Coronary artery (tissue), 2 donors: ENCODE measurements around the gene CTF1.
"Not testable (repeated sequence)": the region's sequence is repeated elsewhere in the genome, so short reads cannot be mapped to it uniquely, and the experiment has no call there.

ENCODE experiments used
- DNase-seq: peaks from one replicate; pipeline ENCODE4 v3.0.0-alpha.2; 2017; ENCODE audit warnings: low spot score
- H3K27ac ChIP-seq, 2 donors: fragments of 200-600 bp; sonication (generic); one replicate each; pipeline ENCODE4 v1.5.1; 2016 to 2019
- H3K4me3 ChIP-seq: fragments of 200-600 bp; sonication (generic); 2 replicates; pipeline ENCODE4 v1.5.1; 2016; ENCODE audit warnings: mild to moderate bottlenecking, moderate library complexity
- TF ChIP-seq, protein P1 (sequence below): fragments of 200-600 bp; sonication (generic); IDR thresholded peaks from one replicate; pipeline ENCODE4 v1.5.1; 2019; ENCODE audit warnings: antibody characterized with exemption

CTF1 gene

DNA sequence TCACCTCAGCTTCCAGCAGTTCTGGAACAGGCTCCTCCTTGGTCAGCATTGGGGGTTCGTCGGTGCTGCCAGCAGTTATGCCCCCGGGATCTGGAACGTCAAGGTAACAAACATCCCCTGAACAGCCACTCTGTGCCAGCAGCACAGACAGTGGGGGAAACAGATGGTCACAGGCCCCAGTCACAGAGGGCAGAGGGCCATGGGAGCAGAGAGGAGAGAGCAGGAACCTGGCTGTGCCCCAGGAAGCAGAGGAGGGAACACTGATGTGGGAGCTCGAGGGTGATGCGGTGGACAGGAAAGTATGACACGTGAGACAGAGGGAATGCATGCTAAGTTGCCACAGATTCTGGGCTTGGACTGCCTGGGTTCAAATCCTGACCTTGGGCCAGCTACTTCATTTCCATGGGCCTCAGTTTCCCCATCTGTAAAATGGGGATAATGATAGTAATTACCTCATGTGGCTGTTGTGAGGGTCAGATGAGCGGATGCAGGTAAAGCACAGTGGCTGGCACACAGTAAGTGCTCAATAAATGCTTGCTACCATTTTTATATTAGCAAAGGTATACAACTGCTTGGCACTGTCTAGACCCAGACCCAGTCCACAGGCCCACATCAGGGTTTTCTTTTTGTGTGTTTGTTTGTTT lies 7.4 kb upstream of the CTF1 start:
- DNase-seq, result no peak
- TF ChIP-seq, protein P1, sequence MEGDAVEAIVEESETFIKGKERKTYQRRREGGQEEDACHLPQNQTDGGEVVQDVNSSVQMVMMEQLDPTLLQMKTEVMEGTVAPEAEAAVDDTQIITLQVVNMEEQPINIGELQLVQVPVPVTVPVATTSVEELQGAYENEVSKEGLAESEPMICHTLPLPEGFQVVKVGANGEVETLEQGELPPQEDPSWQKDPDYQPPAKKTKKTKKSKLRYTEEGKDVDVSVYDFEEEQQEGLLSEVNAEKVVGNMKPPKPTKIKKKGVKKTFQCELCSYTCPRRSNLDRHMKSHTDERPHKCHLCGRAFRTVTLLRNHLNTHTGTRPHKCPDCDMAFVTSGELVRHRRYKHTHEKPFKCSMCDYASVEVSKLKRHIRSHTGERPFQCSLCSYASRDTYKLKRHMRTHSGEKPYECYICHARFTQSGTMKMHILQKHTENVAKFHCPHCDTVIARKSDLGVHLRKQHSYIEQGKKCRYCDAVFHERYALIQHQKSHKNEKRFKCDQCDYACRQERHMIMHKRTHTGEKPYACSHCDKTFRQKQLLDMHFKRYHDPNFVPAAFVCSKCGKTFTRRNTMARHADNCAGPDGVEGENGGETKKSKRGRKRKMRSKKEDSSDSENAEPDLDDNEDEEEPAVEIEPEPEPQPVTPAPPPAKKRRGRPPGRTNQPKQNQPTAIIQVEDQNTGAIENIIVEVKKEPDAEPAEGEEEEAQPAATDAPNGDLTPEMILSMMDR, result no peak
- no peak overlapping the region for H3K27ac ChIP-seq

DNA sequence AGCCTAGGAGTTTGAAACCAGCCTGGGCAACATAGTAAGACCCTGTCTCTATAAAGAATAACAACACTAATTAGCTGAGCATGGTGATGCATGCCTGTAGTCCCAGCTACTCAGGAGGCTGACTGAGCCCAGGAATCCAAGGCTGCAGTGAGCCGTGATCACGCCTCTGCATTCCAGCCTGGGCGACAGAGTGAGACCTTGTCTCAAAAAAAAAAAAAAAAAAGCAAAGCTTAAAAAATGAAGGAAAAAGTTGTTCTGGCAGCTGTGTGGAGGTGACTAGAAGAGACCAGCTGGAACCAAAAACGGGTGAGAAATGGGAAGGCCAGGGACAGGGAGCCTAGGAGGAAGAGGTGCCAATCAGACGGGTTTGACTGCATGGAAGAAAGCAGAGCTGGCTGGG lies 6.7 kb upstream of the CTF1 start:
- Histone ChIP-seq H3K4me3 (no peak overlapping the region), H3K27ac (no peak overlapping the region)
- TF ChIP-seq, protein P1, result no peak
- DNase-seq, result no peak

More for the DNA sequence above, 7.4 kb upstream of the CTF1 start:
- H3K4me3 ChIP-seq, result no peak overlapping the region

DNA sequence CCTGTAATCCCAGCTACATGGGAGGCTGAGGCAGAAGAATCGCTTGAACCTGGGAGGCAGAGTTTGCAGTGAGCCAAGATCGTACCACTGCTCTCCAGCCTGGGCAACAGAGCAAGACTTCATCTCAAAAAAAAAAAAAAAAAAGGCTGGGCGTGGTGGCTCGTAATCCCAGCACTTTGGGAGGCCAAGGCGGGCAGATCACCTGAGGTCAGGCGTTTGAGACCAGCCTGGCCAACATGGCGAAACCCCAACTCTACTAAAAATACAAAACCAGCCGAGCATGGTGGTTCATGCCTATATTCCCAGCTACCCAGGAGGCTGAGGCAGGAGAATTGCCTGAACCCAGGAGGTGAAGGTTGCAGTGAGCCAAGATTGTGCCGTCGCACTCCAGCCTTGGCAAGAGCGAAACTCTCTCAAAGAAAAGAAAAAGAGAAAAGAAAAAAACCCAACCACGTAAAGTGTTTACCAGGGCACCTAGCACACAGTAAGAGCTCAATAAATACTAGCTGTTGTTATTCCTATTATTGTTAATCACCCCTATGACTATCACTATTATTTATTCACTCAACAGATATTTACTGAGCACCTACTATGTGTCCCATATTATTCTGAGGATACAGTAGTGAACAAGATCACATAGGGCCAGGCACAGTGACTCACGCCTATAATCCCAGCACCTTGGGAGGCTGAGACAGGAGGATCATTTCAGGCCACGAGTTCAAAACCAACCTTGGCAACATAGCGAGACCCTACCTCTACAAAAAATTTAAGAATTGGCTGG lies 5.2 kb upstream of the CTF1 start:
- not testable (repeated sequence) for H3K4me3 ChIP-seq, DNase-seq, H3K27ac ChIP-seq

DNA sequence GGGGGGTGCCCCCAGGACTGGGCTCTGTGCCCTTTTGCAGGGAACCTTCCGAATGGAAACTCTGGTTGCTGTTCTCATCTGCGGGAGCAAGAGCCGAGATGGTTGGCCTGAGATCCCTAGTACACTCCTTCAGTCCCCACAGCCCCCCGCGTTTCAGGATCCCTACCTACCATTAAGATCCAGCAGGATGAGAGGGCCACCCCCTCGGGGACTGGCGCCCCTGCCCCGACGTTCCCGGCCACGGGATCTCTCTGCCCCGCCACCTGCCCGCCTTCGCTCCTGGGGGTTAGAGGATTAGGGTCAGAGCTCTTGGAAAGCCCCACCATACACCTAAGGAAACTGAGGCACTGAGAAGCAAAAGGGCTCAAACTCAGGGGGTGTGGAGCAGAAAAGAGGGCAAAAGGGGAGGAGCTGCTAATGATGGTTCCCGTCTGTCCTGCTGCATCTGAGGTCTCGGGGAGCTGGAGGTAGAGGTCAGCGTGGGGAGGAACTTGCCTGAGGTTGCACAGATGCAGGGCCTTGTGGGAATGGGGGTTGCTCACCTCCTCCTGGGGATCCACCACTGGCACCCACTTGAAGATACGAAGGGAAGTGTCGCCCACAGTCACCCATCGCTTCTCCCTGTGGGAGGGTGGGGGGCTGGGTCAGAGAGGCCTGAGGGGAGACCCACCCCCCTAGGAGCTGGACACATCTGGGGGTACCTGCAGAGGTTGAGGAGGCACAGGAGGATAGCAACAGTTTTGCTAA lies 3.6 kb upstream of the CTF1 start:
- TF ChIP-seq, protein P1, result no peak
- no peak for DNase-seq

DNA sequence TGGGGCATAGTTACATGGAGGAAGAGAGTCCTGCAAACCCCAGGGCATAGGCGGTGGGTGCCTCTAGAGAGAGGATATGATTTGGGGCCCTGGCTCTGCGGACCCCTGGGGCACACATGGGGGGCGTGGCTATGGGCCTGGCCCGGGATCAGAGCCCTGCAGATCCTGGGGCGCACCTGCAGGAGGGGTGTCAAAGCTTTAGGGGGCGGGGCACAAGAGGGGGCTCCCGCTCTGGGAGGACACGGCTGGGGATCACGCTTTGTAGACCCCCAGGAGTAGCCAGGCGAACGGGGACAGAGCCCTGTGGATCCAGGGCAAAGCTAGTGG lies 3.0 kb upstream of the CTF1 start:
- no peak for DNase-seq
- TF ChIP-seq, protein P1, result no peak
- peak overlapping the region; percentile 82 for H3K4me3 ChIP-seq
- H3K27ac ChIP-seq, result peak overlapping the region; percentile 86 to 100

More for the DNA sequence above, 3.6 kb upstream of the CTF1 start:
- Histone ChIP-seq H3K27ac (peak overlapping the region; percentile 86 to 100), H3K4me3 (peak overlapping the region; percentile 82)

DNA sequence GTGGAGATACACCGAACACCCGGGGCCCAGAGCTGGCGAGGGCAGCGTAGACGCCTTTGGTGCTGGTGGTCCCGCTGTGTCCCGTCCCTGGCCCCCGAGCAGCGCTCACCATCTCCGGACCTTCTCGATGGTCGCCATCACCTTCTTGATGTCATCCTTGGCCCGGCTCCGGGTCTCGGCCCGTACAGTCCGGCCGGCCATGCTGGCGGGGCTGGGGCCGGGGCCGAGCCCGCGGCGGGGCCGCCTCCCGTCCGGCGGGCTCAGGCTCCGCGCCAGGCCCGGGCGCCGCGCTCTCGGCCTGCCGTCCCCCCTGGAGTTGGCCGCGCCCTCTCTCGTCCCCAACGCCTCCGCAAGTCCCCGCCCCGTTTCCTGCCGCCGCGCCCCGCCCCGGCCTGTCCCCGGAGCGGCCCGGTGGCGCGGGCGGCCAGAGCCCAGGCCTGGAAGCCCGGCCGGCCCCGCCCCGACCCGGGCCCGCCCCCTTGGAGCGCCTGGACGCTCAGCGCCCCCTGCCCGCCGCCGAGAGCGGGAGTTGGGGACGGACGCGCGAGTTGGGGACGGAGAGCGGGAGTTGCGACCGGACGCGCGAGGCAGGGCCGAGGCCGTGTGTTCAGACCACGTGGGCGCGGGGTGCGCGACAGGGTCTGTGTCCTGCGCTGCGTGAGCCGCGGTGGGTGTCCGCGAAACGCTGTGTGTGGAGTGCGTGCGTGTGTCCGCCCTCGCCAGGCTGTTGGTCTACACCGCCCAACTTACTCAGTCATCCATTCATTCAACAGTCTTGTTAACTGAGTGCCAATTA lies 2.5 kb upstream of the CTF1 start, which contains the start of gene BCL7C:
BCL7C (minus strand) TSS at position 334 of the 796 bp plus-strand sequence; CDS start at position 201, 133 bp downstream.
- Histone ChIP-seq H3K27ac (peak within 1 kb of the TSS; percentile 86 to 100), H3K4me3 (peak within 1 kb of the TSS; percentile 82)
- peak; percentile 93 for DNase-seq
- TF ChIP-seq, protein P1, result peak; percentile 22
